Muscle of leg (tissue), 16 donors: ENCODE measurements around the gene TGM6. TPM values are rescaled to one million over a fixed set of nuclear protein-coding genes. Genes with fewer than 3 reads are reported as not detected.

Experiments
- DNase-seq: peaks from one replicate; pipeline ENCODE4 v3.0.0; 2013
- H3K27ac ChIP-seq: one replicate; pipeline ENCODE4 v1.5.1; 2013; ENCODE audit warnings: mild to moderate bottlenecking, low read length, control low read depth
- H3K27me3 ChIP-seq: one replicate; pipeline ENCODE4 v1.6.1; 2013; ENCODE audit warnings: low read length; ENCODE audit not compliant: control insufficient read depth, insufficient read depth
- H3K36me3 ChIP-seq: one replicate; pipeline ENCODE4 v1.6.1; 2013; ENCODE audit warnings: low read length; ENCODE audit not compliant: control insufficient read depth, insufficient read depth
- H3K4me1 ChIP-seq: one replicate; pipeline ENCODE4 v1.6.1; 2013; ENCODE audit warnings: low read length; ENCODE audit not compliant: control insufficient read depth, insufficient read depth
- H3K4me3 ChIP-seq: one replicate; pipeline ENCODE4 v1.5.1; 2013; ENCODE audit warnings: low read length, control low read depth
- H3K9me3 ChIP-seq: replicated peaks from 2 replicates; pipeline ENCODE4 v1.6.1; 2013; ENCODE audit warnings: low read depth, low read length; ENCODE audit not compliant: control insufficient read depth
- WGBS: methylation state at CpG from one replicate; pipeline ENCODE4 v1.1.5; 2013; ENCODE audit warnings: missing lambda C conversion rate; ENCODE audit not compliant: insufficient coverage; 5-methylcytosine and 5-hydroxymethylcytosine counted together
- long read RNA-seq, 11 donors: transcript quantifications; one replicate each; lab custom pipeline, GENCODE V29; 2026
- polyA plus RNA-seq, 8 donors: library from polyadenylated mRNA; unstranded; fragments of 120-200 nt; gene quantifications; one replicate each; pipeline versions ENCODE4 v1.2.1 to v1.2.3, GENCODE V29; 2013; ENCODE audit warnings: inconsistent platforms in 1 of 8, low replicate concordance in 1 of 8; ENCODE audit not compliant: insufficient read length in 8 of 8, insufficient read depth in 1 of 8
- total RNA-seq: library from RNA; stranded (reverse); fragments of 120-200 nt; gene quantifications from one replicate; pipeline ENCODE4 v1.2.4, GENCODE V29; 2013

Gene TGM6
- total RNA-seq (not detected), polyA plus RNA-seq (not detected)
- long read RNA-seq, donor 1: 0 reads
- long read RNA-seq, donor 2: 0 reads
- long read RNA-seq, donor 3: 0 reads
- long read RNA-seq, donor 4: 0 reads
- long read RNA-seq, donor 5: 0 reads
- long read RNA-seq, donor 6: 0 reads
- long read RNA-seq, donor 7: 0 reads
- long read RNA-seq, donor 8: 0 reads
- long read RNA-seq, donor 9: 0 reads
- long read RNA-seq, donor 10: 0 reads
- long read RNA-seq, donor 11: 0 reads

DNA sequence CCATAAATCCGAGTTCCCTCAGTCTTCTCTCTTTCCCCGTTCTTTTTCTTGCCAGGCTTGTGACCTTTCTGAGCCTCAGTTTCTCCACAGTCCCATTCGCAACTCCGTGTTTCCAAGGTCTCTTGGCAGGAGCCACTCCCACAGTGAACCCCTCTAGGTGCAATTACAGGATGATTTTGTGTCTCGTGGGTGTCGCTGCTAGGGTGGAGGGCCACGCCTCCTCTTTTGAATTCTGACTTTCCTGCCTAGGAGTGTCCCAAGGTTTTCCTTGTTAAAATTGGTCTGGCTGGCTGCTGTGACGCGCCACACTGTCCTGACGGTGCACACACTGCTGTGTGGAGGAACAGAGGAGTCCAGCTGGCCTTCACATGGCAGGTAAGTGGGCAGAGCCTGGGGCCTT is at the start of gene TGM6:
Gene TGM6, plus strand, starts transcription at position 301 of the 400 bp plus-strand sequence. Its CDS starts 68 bp downstream, at position 369.
- no peaks in the 10 kb centered on the region for H3K36me3 ChIP-seq
- peaks cover 2% of the 10 kb centered on the region for H3K27me3 ChIP-seq
- H3K9me3 ChIP-seq: no peaks in the 10 kb centered on the region
- 79% methylated on average over 10 of the region's 10 CpGs for WGBS
- H3K4me3 ChIP-seq: no peak within 1 kb of the TSS
- DNase-seq: no peak
- no peaks in the 10 kb centered on the region for H3K4me1 ChIP-seq
- H3K27ac ChIP-seq: no peak within 1 kb of the TSS

DNA sequence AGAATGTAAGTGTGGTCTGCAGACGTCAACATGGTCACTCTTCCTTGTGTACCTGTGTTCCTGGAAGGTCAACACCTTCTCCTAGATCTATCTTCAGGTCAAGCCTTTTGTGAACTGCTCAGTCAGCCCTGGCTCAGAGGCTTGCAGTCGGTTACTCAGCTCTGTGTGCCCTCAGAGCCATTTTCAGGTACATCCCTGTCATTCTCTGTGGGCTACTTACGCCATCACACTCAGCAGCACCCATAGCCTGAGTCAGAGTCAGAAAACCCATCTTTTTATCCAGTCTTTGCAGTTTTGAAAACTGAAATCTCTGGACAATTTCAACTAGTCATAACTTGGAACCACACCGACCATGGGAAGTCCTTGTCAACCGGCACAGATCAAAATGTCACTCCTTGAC is 49.6 kb upstream of the TGM6 start:
- DNase-seq: no peak
- Histone ChIP-seq H3K36me3 (no peaks in the 10 kb centered on the region), H3K4me1 (peaks cover 22% of the 10 kb centered on the region), H3K9me3 (no peaks in the 10 kb centered on the region), H3K27me3 (no peaks in the 10 kb centered on the region), H3K4me3 (no peak overlapping the region), H3K27ac (no peak overlapping the region)
- 88% methylated on average over 3 of the region's 5 CpGs for WGBS

DNA sequence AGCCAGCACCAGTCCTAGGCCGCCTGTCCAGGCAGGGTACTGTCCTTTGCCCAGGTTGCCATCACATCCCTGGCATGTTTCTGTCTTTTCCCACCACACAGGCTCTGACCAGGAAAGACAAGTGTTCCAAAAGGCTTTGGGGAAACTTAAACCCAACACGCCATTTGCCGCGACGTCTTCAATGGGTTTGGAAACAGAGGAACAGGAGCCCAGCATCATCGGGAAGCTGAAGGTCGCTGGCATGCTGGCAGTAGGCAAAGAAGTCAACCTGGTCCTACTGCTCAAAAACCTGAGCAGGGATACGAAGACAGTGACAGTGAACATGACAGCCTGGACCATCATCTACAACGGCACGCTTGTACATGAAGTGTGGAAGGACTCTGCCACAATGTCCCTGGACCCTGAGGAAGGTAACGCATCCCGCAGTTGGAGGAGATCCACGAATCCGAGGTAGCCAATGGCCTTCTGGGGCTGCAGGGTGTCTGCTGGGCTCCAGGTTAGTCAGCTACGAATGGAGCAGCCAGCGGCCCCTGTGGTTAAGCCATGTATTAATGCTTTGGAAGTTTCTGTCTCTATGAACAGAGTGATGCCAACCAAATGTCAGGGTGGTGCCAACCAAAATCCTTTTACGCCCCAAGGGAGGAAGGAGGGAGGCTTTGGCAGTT is 48.7 kb upstream of the TGM6 start:
- WGBS: 91% methylated on average over 14 of the region's 17 CpGs
- no peak overlapping the region for H3K27ac ChIP-seq
- H3K4me3 ChIP-seq: no peak overlapping the region
- DNase-seq: no peak
- no peaks in the 10 kb centered on the region for H3K9me3 ChIP-seq
- peaks cover 21% of the 10 kb centered on the region for H3K4me1 ChIP-seq
- no peaks in the 10 kb centered on the region for H3K27me3 ChIP-seq
- no peaks in the 10 kb centered on the region for H3K36me3 ChIP-seq

DNA sequence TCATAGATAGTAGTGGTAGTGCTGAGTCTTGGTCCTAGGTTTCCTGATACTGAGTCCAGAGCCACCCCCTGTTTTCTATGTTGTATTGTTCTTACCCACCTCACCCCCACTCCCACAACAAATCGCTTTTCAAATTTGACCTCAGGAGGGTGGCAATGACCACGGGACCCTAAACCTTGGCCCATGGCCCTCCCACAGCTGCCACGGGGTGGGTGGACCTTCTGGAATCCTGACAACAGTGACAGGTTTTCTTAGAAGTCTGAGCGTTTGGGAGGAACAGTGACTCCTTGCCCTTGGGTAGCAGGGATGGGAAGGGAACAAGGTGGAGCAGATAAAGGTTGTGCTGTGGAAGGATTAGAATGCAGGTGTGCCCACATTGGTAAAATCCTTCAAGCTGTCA is 48.0 kb upstream of the TGM6 start:
- 62% methylated on average over 3 of the region's 4 CpGs for whole genome bisulfite sequencing

DNA sequence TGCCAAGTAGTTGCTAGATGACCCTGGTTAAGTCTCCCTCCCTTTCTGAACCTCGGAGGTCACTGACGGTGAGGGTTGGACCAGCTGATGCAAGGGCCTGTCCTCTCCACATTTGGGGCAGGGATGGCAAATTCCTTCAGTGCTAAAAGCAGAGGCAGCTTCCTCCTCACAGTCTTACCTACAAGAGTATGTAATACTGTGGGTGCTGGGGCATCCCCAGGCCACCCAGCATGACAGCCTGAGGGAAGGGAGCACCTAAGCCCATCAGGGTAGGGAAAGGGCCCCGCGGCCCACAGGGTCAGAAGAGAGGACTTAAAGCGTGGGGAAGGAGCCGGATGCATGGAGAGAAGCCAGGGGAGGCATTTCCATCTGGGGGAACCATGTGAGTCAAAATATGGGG is 46.9 kb upstream of the TGM6 start:
- H3K27me3 ChIP-seq: no peaks in the 10 kb centered on the region
- H3K27ac ChIP-seq: no peak overlapping the region
- H3K4me1 ChIP-seq: peaks cover 22% of the 10 kb centered on the region
- WGBS: 60% methylated on average over 5 of the region's 6 CpGs
- H3K4me3 ChIP-seq: no peak overlapping the region
- DNase-seq: no peak
- H3K36me3 ChIP-seq: no peaks in the 10 kb centered on the region
- H3K9me3 ChIP-seq: no peaks in the 10 kb centered on the region

More for the DNA sequence above, 48.0 kb upstream of the TGM6 start:
- H3K4me1 ChIP-seq: peaks cover 21% of the 10 kb centered on the region
- DNase-seq: no peak
- no peaks in the 10 kb centered on the region for H3K27me3 ChIP-seq
- no peaks in the 10 kb centered on the region for H3K9me3 ChIP-seq
- no peak overlapping the region for H3K27ac ChIP-seq
- no peak overlapping the region for H3K4me3 ChIP-seq
- no peaks in the 10 kb centered on the region for H3K36me3 ChIP-seq

DNA sequence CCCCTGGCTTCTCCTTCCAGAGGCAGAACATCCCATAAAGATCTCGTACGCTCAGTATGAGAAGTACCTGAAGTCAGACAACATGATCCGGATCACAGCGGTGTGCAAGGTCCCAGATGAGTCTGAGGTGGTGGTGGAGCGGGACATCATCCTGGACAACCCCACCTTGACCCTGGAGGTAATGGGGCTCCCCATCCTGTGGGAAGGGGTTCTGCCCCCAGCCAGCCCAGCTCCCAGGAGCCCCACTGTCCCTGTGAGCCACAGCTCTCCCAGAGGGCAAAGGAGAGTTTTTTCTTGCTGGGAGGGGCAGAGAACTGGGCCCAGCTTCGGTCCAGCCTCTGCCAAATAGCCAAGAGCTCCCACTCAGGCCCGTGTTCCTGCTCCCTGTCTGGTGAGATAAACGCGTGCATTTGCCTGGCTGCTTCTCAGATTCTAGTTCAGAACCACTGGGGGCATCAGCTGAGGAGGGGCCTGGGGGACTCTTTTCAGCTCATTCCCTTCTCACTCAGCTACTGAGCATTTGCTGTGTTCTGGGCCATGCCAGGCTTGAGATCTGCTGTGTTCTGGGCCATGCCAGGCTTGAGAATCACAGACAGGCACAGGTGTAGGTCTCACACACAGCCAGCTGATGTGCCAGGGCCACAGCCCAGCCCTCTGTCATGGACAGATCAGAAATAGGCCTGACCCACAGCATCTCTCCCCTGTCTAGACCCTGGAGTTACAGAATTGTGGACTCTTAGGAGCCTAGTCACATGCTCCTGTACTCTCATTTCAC is 45.4 kb upstream of the TGM6 start:
- 58% methylated on average over 6 of the region's 9 CpGs for WGBS
- peaks cover 25% of the 10 kb centered on the region for H3K4me1 ChIP-seq
- DNase-seq: peak; percentile 51
- no peak overlapping the region for H3K4me3 ChIP-seq
- H3K27me3 ChIP-seq: no peaks in the 10 kb centered on the region
- H3K27ac ChIP-seq: peak overlapping the region; percentile 35
- no peaks in the 10 kb centered on the region for H3K9me3 ChIP-seq
- H3K36me3 ChIP-seq: no peaks in the 10 kb centered on the region

DNA sequence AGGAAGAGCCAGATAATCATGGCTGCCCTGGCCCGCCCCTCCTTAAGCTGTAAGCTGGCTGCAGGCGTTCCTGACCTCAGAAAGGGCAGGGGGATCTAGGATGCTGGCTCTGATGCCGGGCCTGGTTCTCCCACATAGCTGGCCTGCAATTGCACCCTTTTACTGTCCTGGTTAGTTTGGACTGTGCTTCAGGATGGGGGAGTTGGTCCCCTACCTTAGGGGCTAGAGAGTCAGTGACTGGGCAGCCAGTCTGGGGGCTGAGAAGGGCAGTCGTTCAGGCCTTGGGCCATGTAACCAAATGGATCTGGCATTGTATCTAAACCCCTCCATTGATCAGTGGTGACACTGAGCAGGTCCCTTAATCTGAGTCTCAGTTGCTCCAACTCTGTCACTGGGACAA is 44.2 kb upstream of the TGM6 start:
- Histone ChIP-seq H3K27ac (no peak overlapping the region), H3K27me3 (no peaks in the 10 kb centered on the region), H3K9me3 (no peaks in the 10 kb centered on the region), H3K4me3 (no peak overlapping the region), H3K36me3 (no peaks in the 10 kb centered on the region), H3K4me1 (peaks cover 25% of the 10 kb centered on the region)
- 73% methylated on average over 3 of the region's 4 CpGs for WGBS
- DNase-seq: no peak

DNA sequence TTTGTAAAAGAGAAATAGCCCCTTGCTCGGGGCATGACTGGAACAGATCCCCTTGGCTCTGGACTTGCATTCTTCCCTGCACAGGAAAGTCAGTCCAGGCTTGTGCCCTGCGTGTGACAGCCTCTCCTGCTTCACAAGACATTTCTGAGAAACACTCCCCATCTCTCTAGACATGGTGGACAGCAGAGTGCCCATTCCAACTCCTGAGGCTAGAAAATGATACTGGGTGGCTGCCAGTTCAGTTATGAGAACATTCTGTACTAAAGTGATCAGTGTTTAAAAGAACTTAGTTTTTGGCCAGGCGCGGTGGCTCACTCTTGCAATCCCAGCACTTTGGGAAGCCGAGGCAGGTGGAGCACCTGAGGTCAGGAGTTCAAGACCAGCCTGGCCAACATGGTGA is 43.6 kb upstream of the TGM6 start:
- Histone ChIP-seq H3K4me3 (no peak overlapping the region), H3K27me3 (no peaks in the 10 kb centered on the region), H3K27ac (no peak overlapping the region), H3K36me3 (no peaks in the 10 kb centered on the region), H3K4me1 (peaks cover 22% of the 10 kb centered on the region), H3K9me3 (no peaks in the 10 kb centered on the region)
- WGBS: 76% methylated on average over 4 of the region's 5 CpGs
- no peak for DNase-seq

DNA sequence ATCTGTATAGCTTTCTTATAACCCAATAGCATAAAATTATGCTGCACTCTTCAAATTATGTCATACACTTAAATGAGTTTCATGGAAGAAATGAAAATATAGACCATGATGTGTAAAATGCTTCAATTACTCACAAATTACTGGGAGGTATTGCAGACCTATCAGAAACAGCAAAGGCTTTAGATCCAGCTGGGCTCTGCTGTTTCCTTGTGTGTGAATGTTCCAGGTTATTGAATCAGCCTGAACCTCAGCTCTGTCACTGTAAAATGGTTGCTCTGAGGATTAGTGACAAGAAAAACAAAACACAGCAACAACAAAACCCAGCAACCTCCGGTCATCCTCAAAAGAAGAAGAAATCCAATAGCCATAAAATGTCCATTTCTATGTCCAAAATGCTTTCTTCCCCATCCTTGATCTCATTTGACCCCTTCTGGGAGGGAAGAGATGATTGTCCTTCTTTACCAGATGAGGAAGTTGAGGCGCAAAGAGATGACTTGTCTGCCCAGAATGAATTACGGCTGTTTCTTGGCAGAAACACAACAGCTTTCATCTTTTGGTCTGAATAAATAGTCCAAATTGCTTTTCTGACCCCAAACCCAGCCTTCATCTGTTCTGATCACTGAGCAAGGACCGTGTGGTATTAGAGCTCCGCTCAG is 42.2 kb upstream of the TGM6 start:
- H3K4me1 ChIP-seq: peaks cover 18% of the 10 kb centered on the region
- no peak overlapping the region for H3K4me3 ChIP-seq
- 54% methylated on average over 2 of the region's 5 CpGs for WGBS
- H3K27ac ChIP-seq: no peak overlapping the region
- H3K27me3 ChIP-seq: no peaks in the 10 kb centered on the region
- no peaks in the 10 kb centered on the region for H3K36me3 ChIP-seq
- peak; percentile 14 for DNase-seq
- no peaks in the 10 kb centered on the region for H3K9me3 ChIP-seq

DNA sequence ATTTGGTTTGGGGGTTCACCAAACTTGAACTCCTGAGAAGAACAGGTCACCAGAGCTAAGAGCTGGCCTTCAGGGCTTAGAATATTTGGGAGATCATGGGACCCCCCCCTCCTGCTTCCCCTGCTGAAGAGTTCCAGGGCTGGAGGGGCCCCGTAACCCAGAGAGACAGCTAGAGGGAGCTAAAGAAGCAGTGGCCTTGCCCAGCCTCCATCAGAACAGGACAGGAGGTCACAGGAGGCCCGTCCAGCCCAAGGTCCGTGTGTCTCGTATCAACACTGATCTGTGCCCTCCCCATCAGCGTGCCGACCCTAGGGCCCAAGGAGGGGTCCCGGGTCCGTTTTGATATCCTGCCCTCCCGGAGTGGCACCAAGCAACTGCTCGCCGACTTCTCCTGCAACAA is 40.6 kb upstream of the TGM6 start:
- Histone ChIP-seq H3K27ac (no peak overlapping the region), H3K4me3 (no peak overlapping the region), H3K36me3 (no peaks in the 10 kb centered on the region), H3K9me3 (no peaks in the 10 kb centered on the region), H3K27me3 (no peaks in the 10 kb centered on the region), H3K4me1 (peaks cover 12% of the 10 kb centered on the region)
- 91% methylated on average over 10 of the region's 11 CpGs for WGBS
- DNase-seq: no peak
